HG03342 (cell line): ENCODE results near the gene AK9.

Experiments
- ATAC-seq: cut with Tn5 transposase; IDR thresholded peaks from one replicate; pipeline ENCODE4 v1.9.1; 2021; ENCODE audit warnings: mild to moderate bottlenecking, moderate library complexity; ENCODE audit not compliant: unreplicated experiment

Gene AK9

DNA sequence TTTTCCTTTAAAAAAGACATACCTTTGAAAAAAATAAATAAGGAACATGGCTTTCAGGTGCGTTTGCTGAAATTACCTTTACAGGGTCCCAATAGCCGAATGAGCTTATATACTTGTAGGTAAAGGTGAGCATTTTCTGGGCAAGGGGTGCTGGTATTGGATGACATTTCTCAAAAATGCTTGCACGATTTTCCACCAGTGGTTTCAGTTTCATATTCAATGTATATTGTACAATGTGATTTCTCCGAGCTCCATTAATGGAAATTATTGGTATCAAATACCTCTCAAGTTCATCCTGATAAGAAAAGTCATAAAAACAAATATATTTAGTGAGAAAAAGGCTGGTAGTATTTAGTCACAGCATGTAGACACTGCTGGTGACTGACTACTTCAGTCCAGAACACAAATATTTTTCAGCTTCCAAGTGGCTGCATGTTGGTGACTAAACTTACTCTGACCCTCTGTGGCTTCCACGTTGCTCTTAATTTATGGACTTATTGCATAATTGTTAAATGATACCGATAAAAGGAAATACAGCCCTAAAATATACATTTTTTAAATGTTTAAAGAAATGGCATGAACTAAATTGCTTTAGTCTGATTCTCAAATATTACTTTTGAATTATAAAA is 175.1 kb downstream of the AK9 start:
- no peak for ATAC-seq

DNA sequence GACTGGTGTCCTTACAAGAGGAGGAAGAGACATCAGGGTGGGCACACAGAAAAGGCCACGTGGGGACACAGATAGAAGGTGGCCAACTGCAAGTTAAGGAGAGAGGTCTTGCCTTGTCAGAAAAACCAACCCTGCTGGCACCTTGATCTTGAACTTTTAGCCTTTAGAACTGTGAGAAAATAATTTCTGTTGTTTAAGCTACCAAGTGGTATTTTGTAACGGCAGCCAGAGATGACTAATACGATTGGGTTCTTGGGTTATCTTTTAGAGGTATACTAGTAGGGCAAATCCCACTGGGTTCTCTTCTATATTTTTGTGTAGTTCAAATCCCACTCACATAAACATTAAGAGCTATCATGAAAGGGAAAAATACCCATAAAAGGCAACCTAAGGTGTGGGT is 176.1 kb downstream of the AK9 start:
- no peak for ATAC-seq

DNA sequence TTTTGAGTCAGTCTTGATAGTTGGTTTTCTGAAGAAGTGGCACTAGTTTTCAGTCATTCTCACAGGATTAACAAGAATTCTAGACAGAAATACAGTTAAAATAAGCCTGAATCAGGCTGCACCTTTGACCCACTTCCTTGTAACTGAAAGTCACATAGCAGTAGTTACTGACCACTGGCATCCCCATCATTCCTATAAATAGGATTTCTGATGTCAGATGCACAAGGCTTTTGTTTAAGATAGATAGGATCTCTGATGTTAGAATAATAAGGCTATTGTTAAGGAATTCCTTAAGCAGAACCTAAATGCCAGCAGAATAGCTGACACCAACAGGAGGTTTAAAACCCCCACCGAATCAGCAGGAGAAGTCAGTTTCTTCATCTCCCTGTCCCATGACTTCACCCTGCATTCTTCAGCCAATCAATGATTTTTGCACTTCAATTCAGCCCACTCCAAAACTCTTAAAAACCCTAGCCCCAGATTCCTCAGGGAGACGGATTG is 177.4 kb downstream of the AK9 start:
- ATAC-seq: no peak

DNA sequence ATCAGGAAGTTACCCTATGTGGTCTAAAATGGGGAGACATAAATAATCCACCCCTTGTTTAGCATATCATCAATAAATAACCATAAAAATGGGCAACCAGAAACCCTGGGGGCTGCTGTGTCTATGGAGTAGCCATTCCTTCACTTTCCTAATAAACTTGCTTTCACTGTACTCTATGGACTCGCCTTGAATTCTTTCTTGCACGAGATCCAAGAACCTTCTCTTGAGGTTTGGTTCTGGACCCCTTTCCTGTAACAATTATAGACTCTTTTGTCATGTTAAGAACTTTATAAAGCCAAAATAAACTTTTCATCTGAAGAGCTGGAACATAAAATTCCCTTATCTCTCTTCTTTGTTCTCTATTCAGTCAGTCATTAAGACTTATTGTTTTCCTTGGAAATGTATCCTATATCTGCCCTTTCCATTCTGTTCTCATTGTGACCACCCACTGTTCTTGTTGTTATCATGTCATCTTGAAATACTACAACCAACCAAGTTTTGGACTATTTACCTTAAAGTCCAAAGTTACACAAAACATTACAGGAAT is 178.7 kb downstream of the AK9 start:
- no peak for ATAC-seq

DNA sequence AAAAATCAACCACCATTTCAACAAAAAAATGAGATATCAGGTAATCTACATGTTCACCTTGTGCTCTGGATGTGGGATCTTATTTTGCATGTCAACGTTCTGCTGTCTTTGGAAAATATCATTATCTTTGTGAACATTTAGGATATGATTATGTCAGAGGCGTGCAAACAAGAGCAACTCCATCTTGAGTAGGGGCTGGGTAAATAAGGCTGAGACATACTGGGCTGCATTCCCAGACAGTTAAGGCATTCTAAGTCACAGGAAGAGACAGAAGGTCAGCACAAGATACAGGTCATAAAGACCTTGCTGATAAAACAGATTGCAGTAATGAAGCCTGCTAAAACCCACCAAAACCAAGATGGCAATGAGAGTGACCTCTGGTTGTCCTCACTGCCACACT is 179.2 kb downstream of the AK9 start:
- no peak for ATAC-seq

DNA sequence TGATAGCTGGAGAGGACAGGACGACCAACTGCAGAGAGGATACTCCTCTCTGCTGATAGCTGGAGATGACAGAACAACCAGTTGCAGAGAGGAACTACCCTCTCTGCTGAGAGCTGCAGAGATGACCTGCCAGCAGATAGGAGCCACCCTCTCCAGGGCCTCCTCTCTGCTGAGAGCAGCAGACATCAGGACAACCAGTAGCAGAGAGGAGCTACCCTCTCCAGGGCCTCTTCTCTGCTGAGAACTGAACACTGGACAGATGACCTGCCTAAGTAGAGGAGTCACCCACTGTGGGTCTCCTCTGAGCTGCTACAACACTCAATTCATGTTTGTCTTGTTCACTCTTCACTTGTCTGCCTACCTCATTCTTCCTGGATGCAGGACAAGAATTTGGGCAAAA is 180.6 kb downstream of the AK9 start:
- ATAC-seq: no peak

DNA sequence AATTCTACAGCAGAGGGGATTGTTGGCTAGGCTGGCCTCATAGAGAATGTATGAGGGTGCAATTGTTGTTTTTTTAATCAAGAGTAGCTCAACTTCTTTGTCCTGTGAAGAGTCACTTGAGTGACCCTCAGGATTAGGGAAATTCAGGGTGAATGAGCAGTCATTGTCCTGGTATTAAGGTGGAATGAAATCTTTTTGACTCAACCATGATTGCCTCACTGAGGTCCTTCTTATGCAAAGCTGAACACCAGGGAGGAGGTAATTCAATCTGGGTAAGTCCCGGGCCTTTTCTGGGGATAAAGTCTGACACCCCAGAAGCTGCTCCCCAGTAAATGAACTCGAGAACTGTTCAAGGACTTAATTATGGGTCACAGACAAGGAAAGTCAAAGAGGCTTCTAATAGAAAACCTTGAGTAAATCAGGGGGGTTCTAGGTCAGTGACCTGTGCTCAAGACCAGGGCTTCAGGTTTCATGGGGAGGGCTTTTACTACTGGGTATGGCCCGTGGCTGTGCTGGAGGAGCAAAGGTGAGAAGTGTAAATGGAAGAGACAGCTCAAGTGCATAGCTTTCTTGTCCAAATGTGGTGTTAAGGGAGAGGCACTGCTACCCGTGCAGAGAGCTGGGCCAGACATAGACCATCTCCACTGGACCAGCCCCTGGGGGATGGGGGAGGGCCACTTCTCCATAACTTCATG is 182.7 kb downstream of the AK9 start:
- ATAC-seq: no peak

DNA sequence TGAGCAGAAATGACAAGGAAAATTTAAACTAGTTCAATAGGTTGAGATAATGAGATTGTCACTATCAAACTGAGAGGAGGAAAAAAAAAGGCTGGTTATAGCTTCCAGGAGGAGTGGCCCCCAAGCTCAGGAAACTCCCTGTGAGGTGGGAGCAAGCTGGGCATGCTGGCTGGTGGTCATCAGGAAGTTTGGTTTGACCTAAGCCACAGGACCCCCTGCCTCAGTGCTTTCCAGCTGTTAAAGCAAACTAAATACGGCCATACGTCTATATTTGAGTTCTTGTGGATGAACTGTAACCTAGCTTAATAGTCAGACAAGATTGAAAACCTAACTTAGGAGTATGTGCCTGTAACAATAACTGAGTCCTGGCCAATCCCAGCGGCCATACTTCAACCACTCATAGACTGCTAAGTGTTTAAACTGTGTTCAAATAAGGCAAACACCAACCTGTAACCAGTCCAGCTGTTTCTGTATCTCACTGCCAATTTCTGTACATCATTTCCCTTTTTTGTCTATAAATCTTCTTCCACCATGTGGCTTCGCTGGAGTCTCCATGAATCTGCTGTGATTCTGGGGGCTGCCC is 183.4 kb downstream of the AK9 start:
- no peak for ATAC-seq

DNA sequence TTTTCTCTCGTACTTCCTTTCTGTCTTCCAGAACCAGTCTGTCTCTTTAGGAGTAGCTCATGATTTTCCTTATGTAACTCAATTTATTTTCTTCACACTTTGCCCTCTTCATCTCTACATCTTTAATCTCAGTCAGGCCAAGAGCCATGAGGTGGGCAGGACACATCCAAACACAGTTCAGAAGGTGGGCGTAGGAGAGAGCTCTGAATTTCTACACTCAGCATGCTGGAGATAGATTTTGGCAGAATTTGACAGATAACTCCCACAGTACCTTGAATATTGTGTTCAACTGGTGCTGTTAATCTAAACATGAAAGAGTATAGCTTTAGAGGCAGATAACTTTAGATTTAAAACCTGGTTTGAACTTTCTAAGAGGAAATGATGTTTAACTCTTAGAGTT is 184.2 kb downstream of the AK9 start:
- ATAC-seq: no peak

DNA sequence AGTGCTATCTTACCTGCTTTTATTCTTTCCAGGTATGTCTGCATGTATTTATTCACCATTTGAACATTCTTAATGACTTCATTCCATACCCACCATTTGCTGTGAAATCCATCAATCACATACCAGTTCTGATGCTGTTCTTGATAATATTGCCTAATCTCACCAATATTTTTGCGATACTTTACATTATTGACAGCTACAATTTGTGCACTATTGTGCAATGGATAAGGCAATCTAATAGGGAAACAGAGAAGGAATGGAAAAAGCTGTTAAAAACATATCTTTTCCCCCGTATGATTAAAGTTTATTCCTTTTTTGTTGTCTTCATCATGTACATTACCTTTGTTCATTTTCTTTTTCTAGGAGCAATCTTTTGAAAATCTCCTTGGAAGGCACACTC is 184.7 kb downstream of the AK9 start:
- ATAC-seq: no peak

DNA sequence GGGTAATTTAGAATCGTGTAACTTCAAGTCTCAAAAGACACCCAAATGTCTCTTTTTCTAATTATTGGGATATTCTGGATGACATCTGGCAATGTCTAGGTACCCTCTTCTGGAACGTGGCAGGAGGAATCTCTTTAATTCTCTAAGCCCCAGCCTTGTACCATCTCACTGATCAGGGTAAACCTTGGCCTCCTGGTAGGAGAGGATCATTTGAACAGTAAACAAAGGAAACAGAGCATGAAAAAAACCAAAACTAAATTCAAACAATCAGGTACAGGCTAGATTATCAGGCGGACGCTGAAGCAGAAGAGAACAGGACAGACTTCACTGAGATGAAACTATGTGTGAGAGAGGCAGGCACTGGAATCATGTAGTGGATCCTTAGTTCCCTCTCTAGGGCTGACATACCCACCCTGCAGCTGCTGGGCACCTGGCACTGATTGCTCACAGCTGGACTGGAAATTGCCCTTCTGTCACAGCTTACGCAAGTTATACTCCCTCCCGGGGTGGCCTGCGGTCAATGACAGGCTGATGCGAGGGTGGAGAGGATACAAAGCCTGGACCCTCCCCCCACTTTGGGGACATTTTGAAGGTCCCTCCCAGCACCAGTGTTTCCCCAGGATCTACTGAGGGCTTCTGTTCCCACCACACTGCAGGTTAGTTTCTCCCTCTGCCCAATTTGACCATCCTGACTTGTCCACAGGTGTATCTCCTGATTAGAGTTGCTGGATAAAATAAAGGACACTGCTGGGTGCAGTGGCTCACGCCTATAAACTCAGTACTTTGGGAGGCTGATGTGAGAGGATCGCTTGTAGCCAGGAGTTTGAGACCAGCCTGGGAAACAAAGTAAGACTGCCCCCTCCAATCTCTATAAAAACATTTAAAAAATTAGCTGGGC is 187.4 kb downstream of the AK9 start:
- ATAC-seq: no peak

DNA sequence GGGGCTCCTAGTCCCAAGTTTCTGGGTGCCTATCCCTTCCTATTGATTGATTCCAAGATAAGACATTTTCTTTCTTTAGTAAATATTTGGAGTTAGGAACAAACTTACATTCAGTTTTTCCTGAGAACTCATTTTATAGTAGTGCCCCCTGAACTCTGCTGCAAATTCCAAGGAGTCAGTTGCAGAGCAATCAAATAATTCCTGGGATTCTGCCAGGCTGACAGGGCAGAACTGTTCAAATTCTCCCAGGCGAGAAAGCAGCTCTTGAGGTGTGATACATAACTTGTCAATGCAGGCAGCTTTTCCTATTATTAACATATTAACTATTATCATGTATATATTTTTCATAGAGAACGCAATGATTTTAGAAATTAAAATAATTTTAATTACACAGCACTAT is 192.1 kb downstream of the AK9 start:
- ATAC-seq: no peak

DNA sequence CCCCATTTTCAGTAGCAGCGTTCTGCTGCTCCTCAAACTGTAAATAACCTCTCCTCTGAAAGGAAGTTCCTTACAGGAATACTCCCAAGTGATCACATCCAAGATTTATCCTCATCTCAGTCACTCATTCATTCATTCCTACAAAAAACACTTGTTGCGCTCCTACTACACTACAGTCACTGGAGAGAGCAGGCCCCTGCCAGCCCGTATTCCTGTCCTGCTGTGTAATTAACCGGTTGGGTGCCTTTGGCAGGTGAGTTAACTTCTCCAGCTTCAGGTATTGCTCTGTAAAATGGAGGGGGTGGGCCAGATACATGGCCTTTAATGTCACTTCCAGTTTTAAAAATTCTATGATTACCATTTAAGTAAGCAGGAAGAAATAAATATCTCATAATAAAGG is 192.9 kb downstream of the AK9 start:
- ATAC-seq: no peak

DNA sequence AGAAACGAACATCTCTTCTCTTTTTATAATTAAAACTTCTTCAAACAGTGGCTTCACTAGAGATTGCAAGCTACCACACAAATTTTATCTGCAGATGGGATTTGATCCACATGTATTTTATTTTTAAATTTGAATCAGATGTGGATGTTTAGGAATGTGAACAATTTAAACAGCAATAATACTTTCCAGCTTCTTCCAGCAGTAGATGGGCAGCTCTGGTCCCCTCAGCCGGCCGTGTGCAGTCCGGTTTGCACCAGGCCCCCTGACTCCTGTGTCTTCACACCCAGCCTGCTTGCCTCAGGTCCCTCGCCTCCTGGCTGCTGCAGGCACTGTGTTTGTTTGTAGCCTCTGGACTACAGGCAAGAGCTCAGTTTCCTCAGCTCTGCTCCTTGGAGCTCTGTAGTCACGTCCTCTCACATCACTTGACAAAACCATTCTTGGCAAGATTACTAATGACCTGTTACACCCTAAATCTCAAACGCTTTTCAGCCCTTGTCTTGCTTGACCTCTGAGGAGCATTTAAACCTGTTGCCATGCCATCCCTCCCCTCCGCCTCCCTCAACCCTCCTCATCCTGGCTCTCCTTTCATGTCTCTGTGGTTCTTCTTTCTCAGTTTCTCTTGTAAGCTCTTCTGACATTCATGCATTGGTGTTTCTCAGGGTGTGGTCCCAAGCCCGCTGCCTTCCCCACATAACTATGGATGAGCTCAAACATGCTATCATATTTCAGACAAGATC is 194.8 kb downstream of the AK9 start:
- ATAC-seq: no peak

DNA sequence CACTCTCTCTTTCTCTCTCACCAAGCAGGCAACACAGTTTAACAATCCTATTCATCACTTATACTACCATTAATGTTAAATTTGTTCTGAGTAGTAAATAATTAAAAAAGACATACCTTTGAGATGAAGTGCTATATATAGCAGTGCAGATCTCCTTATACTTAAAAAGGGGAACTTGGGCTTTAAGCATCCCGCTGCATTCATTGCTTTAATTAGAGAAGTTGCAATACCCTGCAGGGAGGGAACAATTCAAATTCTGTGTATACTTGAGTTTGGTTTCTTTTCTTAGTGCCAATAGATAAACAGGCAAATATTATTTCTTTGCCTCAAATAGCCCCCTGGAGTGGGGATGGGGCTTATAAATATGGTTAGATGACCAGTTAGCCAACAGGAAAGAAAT is 197.1 kb downstream of the AK9 start:
- ATAC-seq: no peak

DNA sequence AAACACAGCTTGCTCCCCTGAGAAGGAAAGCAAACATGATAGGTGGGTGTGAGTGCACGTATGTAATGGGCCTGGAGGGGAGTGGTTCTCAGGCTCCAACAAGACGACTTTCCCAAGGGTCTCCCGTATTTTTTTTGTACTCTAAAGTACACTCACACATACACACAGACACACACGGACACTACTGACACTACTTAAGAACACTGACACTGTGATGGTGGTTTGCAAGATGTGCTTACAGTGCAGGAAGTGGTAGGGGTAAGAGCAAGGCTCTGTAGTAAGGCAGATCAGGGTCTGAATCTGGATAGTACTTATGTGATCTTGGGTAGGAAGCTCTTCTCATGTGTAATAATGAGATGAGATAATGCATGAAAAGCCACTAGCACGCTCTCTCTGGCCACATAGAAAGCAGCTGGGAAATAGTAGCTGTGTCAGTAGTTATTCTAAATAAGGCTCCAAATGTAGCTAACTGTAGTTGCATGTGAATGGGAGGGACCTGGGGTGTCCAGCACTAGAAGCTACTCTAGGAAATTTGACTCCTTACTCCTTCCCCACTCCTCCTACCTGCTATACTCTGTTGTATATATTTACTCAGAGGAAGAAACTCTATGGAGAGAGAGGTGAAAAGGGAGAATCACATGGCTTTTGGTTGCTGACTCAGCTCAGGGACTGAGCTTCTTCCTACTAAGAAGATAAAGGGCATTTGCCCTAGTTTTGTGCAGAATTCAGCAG is 199.6 kb downstream of the AK9 start:
- ATAC-seq: no peak

DNA sequence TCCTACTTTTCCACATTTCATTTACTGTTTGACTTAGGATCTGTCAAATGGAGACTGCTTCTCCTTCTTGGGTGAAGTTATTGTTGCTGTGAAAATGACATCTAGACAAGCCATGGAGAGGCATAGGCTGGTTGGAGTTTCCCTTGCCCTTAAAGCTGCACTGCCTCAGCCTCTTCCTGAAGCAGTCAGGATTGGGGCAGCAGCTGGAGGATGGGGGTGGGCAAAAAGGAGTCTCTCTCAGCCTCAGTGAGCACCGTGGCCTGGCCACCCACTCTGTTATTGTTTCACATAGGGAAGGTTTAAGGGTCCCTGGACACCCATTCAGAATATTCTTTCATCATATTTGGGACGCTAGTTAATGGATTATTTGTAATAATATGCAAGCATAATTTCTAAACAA is 200.3 kb downstream of the AK9 start:
- ATAC-seq: no peak

DNA sequence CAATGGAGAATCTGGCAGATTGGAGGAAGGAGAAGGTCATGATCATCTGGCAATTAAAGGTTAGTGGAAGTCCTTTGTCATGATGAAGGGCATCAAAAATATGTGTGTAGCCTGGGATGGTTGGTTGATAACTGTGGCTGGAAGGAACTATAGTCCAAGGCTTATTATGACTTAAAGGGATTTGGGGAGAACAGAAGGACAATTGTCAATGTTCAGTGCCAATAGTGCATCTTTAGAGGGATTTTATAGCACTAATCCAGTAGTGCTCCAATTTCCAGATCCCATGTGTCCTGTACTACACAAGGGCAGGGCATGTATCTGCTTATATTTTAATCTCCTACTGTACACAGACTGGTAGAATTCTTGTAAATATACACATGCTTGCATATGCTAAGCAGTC is 203.0 kb downstream of the AK9 start:
- ATAC-seq: no peak

DNA sequence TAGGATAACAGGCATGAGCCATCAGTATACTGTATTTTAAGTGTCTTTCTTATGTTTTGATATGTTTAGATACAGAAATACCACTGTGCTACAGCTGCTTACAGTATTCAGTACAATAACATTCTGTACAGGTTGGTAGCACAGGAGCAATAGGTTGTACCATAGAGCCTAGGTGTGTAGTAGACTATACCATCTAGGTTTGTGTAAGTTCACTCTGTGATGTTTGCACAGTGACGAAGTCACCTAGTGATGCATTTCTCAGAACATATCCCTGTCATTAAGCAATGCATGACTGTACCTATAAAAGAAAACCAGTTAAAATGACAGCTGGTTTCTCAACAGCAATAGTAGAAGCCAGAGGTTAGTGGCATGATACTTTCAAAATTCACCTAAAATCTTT is 204.9 kb downstream of the AK9 start:
- ATAC-seq: no peak
